ENCODE measurements around the gene LRP10. TPM values are rescaled to one million over a fixed set of nuclear protein-coding genes. Genes with fewer than 3 reads are reported as not detected.
"Not testable (repeated sequence)": the region's sequence is repeated elsewhere in the genome, so short reads cannot be mapped to it uniquely, and the experiment has no call there.

The LRP10 gene
- total RNA-seq, 2 experiments from 2014 or later: 17.6 to 18.7 TPM

- Mint-ChIP-seq H3K9me3 (no peaks in the 10 kb centered on the region), H3K4me3 (no peak overlapping the region), H3K27me3 (no peaks in the 10 kb centered on the region), H3K36me3 (peaks cover 32% of the 10 kb centered on the region), H3K27ac (no peak overlapping the region), H3K4me1 (peaks cover 7% of the 10 kb centered on the region)
- no peak for DNase-seq
Observed at GRCh38 chr14:22903742-22904087, 32.2 kb downstream of the LRP10 start.

- Mint-ChIP-seq H3K27me3 (no peaks in the 10 kb centered on the region), H3K9me3 (no peaks in the 10 kb centered on the region), H3K4me3 (no peak overlapping the region), H3K4me1 (peaks cover 11% of the 10 kb centered on the region), H3K27ac (peak overlapping the region; percentile 3), H3K36me3 (peaks cover 42% of the 10 kb centered on the region)
- DNase-seq: no peak
Observed at GRCh38 chr14:22905627-22906026, 34.1 kb downstream of the LRP10 start.

GRCh38 chr14:22906073-22906472 is 34.5 kb downstream of the LRP10 start:
- H3K4me1 Mint-ChIP-seq: peaks cover 11% of the 10 kb centered on the region
- H3K27me3 Mint-ChIP-seq: no peaks in the 10 kb centered on the region
- H3K9me3 Mint-ChIP-seq: no peaks in the 10 kb centered on the region
- no peak for DNase-seq
- no peak overlapping the region for H3K27ac Mint-ChIP-seq
- peaks cover 44% of the 10 kb centered on the region for H3K36me3 Mint-ChIP-seq
- no peak overlapping the region for H3K4me3 Mint-ChIP-seq

- no peak for DNase-seq
- Mint-ChIP-seq H3K27ac (no peak overlapping the region), H3K27me3 (no peaks in the 10 kb centered on the region), H3K9me3 (no peaks in the 10 kb centered on the region), H3K4me3 (no peak overlapping the region), H3K4me1 (peaks cover 21% of the 10 kb centered on the region), H3K36me3 (peaks cover 46% of the 10 kb centered on the region)
Observed at GRCh38 chr14:22907429-22907828, 35.9 kb downstream of the LRP10 start.

GRCh38 chr14:22908601-22909000 is 37.1 kb downstream of the LRP10 start:
- Mint-ChIP-seq H3K4me3 (no peak overlapping the region), H3K9me3 (no peaks in the 10 kb centered on the region), H3K27ac (no peak overlapping the region), H3K36me3 (peaks cover 52% of the 10 kb centered on the region), H3K4me1 (peaks cover 28% of the 10 kb centered on the region), H3K27me3 (no peaks in the 10 kb centered on the region)
- DNase-seq: no peak

- DNase-seq: no peak
- Mint-ChIP-seq H3K4me3 (no peak overlapping the region), H3K4me1 (peaks cover 34% of the 10 kb centered on the region), H3K9me3 (no peaks in the 10 kb centered on the region), H3K27ac (no peak overlapping the region), H3K27me3 (no peaks in the 10 kb centered on the region), H3K36me3 (peaks cover 44% of the 10 kb centered on the region)
Observed at GRCh38 chr14:22910916-22911315, 39.4 kb downstream of the LRP10 start.

- H3K27ac Mint-ChIP-seq, H3K9me3 Mint-ChIP-seq, H3K4me3 Mint-ChIP-seq, DNase-seq, H3K27me3 Mint-ChIP-seq: not testable (repeated sequence)
- H3K36me3 Mint-ChIP-seq: peaks cover 40% of the 10 kb centered on the region
- peaks cover 54% of the 10 kb centered on the region for H3K4me1 Mint-ChIP-seq
Observed at GRCh38 chr14:22914836-22915235, 43.3 kb downstream of the LRP10 start.

- peak overlapping the region; percentile 5 for H3K4me3 Mint-ChIP-seq
- peaks cover 46% of the 10 kb centered on the region for H3K36me3 Mint-ChIP-seq
- peaks cover 60% of the 10 kb centered on the region for H3K4me1 Mint-ChIP-seq
- H3K27me3 Mint-ChIP-seq: peaks cover 5% of the 10 kb centered on the region
- no peak for DNase-seq
- H3K9me3 Mint-ChIP-seq: no peaks in the 10 kb centered on the region
- no peak overlapping the region for H3K27ac Mint-ChIP-seq
Observed at GRCh38 chr14:22915886-22916521, 44.5 kb downstream of the LRP10 start.

- H3K36me3 Mint-ChIP-seq: peaks cover 49% of the 10 kb centered on the region
- DNase-seq: peak; percentile 98
- H3K27ac Mint-ChIP-seq: peak within 1 kb of the TSS; percentile 99
- peaks cover 5% of the 10 kb centered on the region for H3K27me3 Mint-ChIP-seq
- peaks cover 44% of the 10 kb centered on the region for H3K4me1 Mint-ChIP-seq
- peak within 1 kb of the TSS; percentile 91 for H3K4me3 Mint-ChIP-seq
- no peaks in the 10 kb centered on the region for H3K9me3 Mint-ChIP-seq
Observed at GRCh38 chr14:22918804-22919600, 47.5 kb downstream of the LRP10 start, which contains the start of gene RBM23. Gene RBM23, minus strand, starts transcription at chr14:22919149.

- H3K9me3 Mint-ChIP-seq: no peaks in the 10 kb centered on the region
- H3K4me3 Mint-ChIP-seq: peak overlapping the region; percentile 91
- peaks cover 5% of the 10 kb centered on the region for H3K27me3 Mint-ChIP-seq
- peak overlapping the region; percentile 99 for H3K27ac Mint-ChIP-seq
- peaks cover 48% of the 10 kb centered on the region for H3K36me3 Mint-ChIP-seq
- H3K4me1 Mint-ChIP-seq: peaks cover 42% of the 10 kb centered on the region
- DNase-seq: no peak
Observed at GRCh38 chr14:22919601-22919921, 48.0 kb downstream of the LRP10 start.

- H3K4me3 Mint-ChIP-seq: no peak overlapping the region
- H3K27ac Mint-ChIP-seq: peak overlapping the region; percentile 6
- H3K4me1 Mint-ChIP-seq: peaks cover 38% of the 10 kb centered on the region
- H3K9me3 Mint-ChIP-seq: no peaks in the 10 kb centered on the region
- H3K36me3 Mint-ChIP-seq: peaks cover 55% of the 10 kb centered on the region
- DNase-seq: no peak
- peaks cover 5% of the 10 kb centered on the region for H3K27me3 Mint-ChIP-seq
Observed at GRCh38 chr14:22920697-22921096, 49.2 kb downstream of the LRP10 start.

GRCh38 chr14:22922294-22922693 is 50.8 kb downstream of the LRP10 start:
- H3K27me3 Mint-ChIP-seq: peaks cover 5% of the 10 kb centered on the region
- no peak for DNase-seq
- peaks cover 41% of the 10 kb centered on the region for H3K4me1 Mint-ChIP-seq
- no peaks in the 10 kb centered on the region for H3K9me3 Mint-ChIP-seq
- no peak overlapping the region for H3K27ac Mint-ChIP-seq
- peaks cover 66% of the 10 kb centered on the region for H3K36me3 Mint-ChIP-seq
- H3K4me3 Mint-ChIP-seq: no peak overlapping the region

GRCh38 chr14:22923746-22924145 is 52.2 kb downstream of the LRP10 start:
- Mint-ChIP-seq H3K36me3 (peaks cover 63% of the 10 kb centered on the region), H3K9me3 (no peaks in the 10 kb centered on the region), H3K4me3 (no peak overlapping the region), H3K4me1 (peaks cover 42% of the 10 kb centered on the region), H3K27me3 (peaks cover 5% of the 10 kb centered on the region), H3K27ac (no peak overlapping the region)
- DNase-seq: no peak

GRCh38 chr14:22925513-22925912 is 54.0 kb downstream of the LRP10 start:
- no peak overlapping the region for H3K27ac Mint-ChIP-seq
- no peaks in the 10 kb centered on the region for H3K9me3 Mint-ChIP-seq
- no peaks in the 10 kb centered on the region for H3K27me3 Mint-ChIP-seq
- peaks cover 52% of the 10 kb centered on the region for H3K36me3 Mint-ChIP-seq
- H3K4me3 Mint-ChIP-seq: no peak overlapping the region
- peaks cover 28% of the 10 kb centered on the region for H3K4me1 Mint-ChIP-seq
- DNase-seq: no peak

GRCh38 chr14:22926316-22926715 is 54.8 kb downstream of the LRP10 start:
- Mint-ChIP-seq H3K36me3 (peaks cover 45% of the 10 kb centered on the region), H3K27me3 (no peaks in the 10 kb centered on the region), H3K9me3 (no peaks in the 10 kb centered on the region), H3K4me3 (no peak overlapping the region), H3K27ac (no peak overlapping the region), H3K4me1 (peaks cover 28% of the 10 kb centered on the region)
- DNase-seq: no peak
